Keratinocyte (primary cell): ENCODE measurements around the gene EFCAB10. TPM values are rescaled to one million over a fixed set of nuclear protein-coding genes. Genes with fewer than 3 reads are reported as not detected.

Source experiments
- DNase-seq: peaks from one replicate; pipeline ENCODE4 v3.0.0-alpha.2; 2011; ENCODE audit warnings: low read depth, missing footprints, low spot score
- FAIRE-seq: peaks from 2 replicates; lab custom pipeline; 2011; peaks lifted over from hg19 to GRCh38; lab: Jason Lieb, UNC
- H2AFZ ChIP-seq: 2 replicates; pipeline ENCODE4 v1.6.0; 2012; ENCODE audit warnings: low read length, control low read depth, inconsistent platforms; ENCODE audit not compliant: control insufficient read depth
- H3K27ac ChIP-seq: 2 replicates; pipeline ENCODE4 v1.5.1; 2011; ENCODE audit warnings: low read length; ENCODE audit not compliant: control insufficient read depth, insufficient read depth
- H3K27me3 ChIP-seq: 3 replicates; pipeline ENCODE4 v1.6.0; 2011; ENCODE audit warnings: low read length; ENCODE audit not compliant: control insufficient read depth, insufficient read depth; ENCODE audit errors: extremely low read depth
- H3K36me3 ChIP-seq, 2 experiments: 2 replicates in 1 of 2; 3 replicates in 1 of 2; pipeline ENCODE4 v1.5.1; 2011; ENCODE audit warnings: low read length in 2 of 2, mild to moderate bottlenecking in 1 of 2; ENCODE audit not compliant: control insufficient read depth in 2 of 2, insufficient read depth in 2 of 2; ENCODE audit errors: extremely low read depth in 1 of 2
- H3K4me1 ChIP-seq: 3 replicates; pipeline ENCODE4 v1.5.1; 2011; ENCODE audit warnings: low read length; ENCODE audit not compliant: control insufficient read depth, insufficient read depth; ENCODE audit errors: extremely low read depth
- H3K4me2 ChIP-seq: 3 replicates; pipeline ENCODE4 v1.6.0; 2011; ENCODE audit warnings: low read depth, low read length; ENCODE audit not compliant: control insufficient read depth, insufficient read depth; ENCODE audit errors: extremely low read depth
- H3K4me3 ChIP-seq, 3 experiments: fragments of 200-600 bp in 1 of 3; sonication (generic) in 1 of 3; 2 replicates in 2 of 3; 3 replicates in 1 of 3; pipeline ENCODE4 v1.5.1; 2011 to 2016; ENCODE audit warnings: low read length in 3 of 3, mild to moderate bottlenecking in 3 of 3, control low read depth in 2 of 3, inconsistent platforms in 1 of 3, low read depth in 1 of 3, mixed read lengths in 1 of 3, mixed run types in 1 of 3, moderate library complexity in 1 of 3; ENCODE audit not compliant: control insufficient read depth in 2 of 3, insufficient read depth in 2 of 3; ENCODE audit errors: extremely low read depth in 1 of 3
- H3K79me2 ChIP-seq: 2 replicates; pipeline ENCODE4 v1.6.0; 2012; ENCODE audit warnings: low read length; ENCODE audit not compliant: control insufficient read depth, insufficient read depth
- H3K9ac ChIP-seq: 3 replicates; pipeline ENCODE4 v1.6.0; 2011; ENCODE audit warnings: low read length; ENCODE audit not compliant: control insufficient read depth, insufficient read depth; ENCODE audit errors: extremely low read depth
- H3K9me1 ChIP-seq: 3 replicates; pipeline ENCODE4 v1.6.0; 2011; ENCODE audit warnings: low read length; ENCODE audit not compliant: control insufficient read depth, insufficient read depth; ENCODE audit errors: extremely low read depth
- H3K9me3 ChIP-seq: 2 replicates; pipeline ENCODE4 v1.5.1; 2012; ENCODE audit warnings: low read depth, low read length; ENCODE audit not compliant: control insufficient read depth
- H4K20me1 ChIP-seq: 3 replicates; pipeline ENCODE4 v1.6.0; 2011; ENCODE audit warnings: low read length; ENCODE audit not compliant: control insufficient read depth, insufficient read depth; ENCODE audit errors: extremely low read depth
- EZH2 ChIP-seq: IDR thresholded peaks from one replicate; pipeline ENCODE4 v1.6.1; 2012; ENCODE audit warnings: inconsistent platforms, mild to moderate bottlenecking, low read length, moderate library complexity
- dilution Hi-C: fragments of 300-500 bp; cut with MboI; formaldehyde crosslinking; loops from one replicate; pipeline ENCODE4 v1.7.0; 2020; ENCODE audit warnings: low sequenced_read_pairs; ENCODE audit not compliant: extremely low pct_ligation_motif_present
- polyA plus RNA-seq, 5 experiments: library from polyadenylated mRNA; depleted of rRNA in 3 of 5; stranded (reverse) in 3 of 5; stranded (forward) in 1 of 5; unstranded in 1 of 5; fragments of >200 nt; gene quantifications; 1 replicate in 1 of 5; 2 replicates in 3 of 5; 3 replicates in 1 of 5; pipeline versions ENCODE4 v1.2.1 to v1.2.3, GENCODE V29; 2011 to 2012; ENCODE audit warnings: missing spikeins in 2 of 5, low read depth in 1 of 5, low replicate concordance in 1 of 5
- TF ChIP-seq, protein P1 (sequence below), 3 experiments: IDR thresholded peaks in 1 of 3; conservative IDR thresholded peaks in 1 of 3; optimal IDR thresholded peaks in 1 of 3; 2 replicates in 2 of 3; 3 replicates in 1 of 3; pipeline versions ENCODE3 to v1.5.1; 2011; ENCODE audit warnings: low read length in 3 of 3, mild to moderate bottlenecking in 3 of 3, moderate library complexity in 2 of 3, control low read depth in 1 of 3, inconsistent platforms in 1 of 3; ENCODE audit not compliant: insufficient read depth in 2 of 3; ENCODE audit errors: extremely low read depth in 1 of 3

EFCAB10 gene
- polyA plus RNA-seq, 1 donor (not counting 4 experiments of a cell fraction or from before 2014, with no cell fraction given), result not detected

GRCh38 chr7:105591522-105591921, 10.2 kb upstream of the EFCAB10 start:
- Histone ChIP-seq H3K79me2 (no peaks in the 10 kb centered on the region), H3K4me2 (no peak overlapping the region), H4K20me1 (no peaks in the 10 kb centered on the region), H3K27ac (no peak overlapping the region), H3K9ac (no peak overlapping the region), H3K9me3 (no peaks in the 10 kb centered on the region), H3K9me1 (no peaks in the 10 kb centered on the region), H3K4me3 (no peak overlapping the region), H3K4me1 (no peaks in the 10 kb centered on the region), H3K27me3 (no peaks in the 10 kb centered on the region), H3K36me3 (no peaks in the 10 kb centered on the region), H2AFZ (no peak overlapping the region)
- dilution Hi-C loops, result no loop called here
- DNase-seq (no peak), FAIRE-seq (no peak)
- TF ChIP-seq, protein P1, sequence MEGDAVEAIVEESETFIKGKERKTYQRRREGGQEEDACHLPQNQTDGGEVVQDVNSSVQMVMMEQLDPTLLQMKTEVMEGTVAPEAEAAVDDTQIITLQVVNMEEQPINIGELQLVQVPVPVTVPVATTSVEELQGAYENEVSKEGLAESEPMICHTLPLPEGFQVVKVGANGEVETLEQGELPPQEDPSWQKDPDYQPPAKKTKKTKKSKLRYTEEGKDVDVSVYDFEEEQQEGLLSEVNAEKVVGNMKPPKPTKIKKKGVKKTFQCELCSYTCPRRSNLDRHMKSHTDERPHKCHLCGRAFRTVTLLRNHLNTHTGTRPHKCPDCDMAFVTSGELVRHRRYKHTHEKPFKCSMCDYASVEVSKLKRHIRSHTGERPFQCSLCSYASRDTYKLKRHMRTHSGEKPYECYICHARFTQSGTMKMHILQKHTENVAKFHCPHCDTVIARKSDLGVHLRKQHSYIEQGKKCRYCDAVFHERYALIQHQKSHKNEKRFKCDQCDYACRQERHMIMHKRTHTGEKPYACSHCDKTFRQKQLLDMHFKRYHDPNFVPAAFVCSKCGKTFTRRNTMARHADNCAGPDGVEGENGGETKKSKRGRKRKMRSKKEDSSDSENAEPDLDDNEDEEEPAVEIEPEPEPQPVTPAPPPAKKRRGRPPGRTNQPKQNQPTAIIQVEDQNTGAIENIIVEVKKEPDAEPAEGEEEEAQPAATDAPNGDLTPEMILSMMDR (optimal IDR thresholded peaks at IDR 0.05 in 1 of 3, IDR thresholded peaks at IDR 0.05 in 1 of 3, conservative IDR thresholded peaks at IDR 0.05 in 1 of 3; ENCODE audit: extremely low read depth in 1 of 3, insufficient read depth in 2 of 3, low read length in 3 of 3), result no peak
- no peak for TF ChIP-seq EZH2

DNA sequence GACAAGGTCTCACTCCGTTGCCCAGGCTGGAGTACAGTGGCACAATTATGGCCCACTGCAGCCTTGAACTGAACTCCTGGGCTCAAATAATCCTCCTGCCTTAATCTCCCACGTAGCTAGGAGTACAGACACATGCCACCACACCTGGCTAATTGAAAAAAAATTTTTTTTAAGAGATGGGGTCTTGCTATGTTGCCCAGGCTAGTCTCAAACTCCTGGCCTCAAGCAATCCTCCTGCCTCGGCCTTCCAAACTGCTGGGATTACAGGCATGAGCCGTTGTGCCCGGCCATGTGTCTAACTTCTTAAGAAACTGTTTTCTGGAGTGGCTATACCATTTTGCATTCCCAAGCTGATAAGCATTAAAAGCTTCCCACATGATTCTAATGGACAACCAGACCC, 9.5 kb upstream of the EFCAB10 start:
- Histone ChIP-seq H3K27me3 (no peaks in the 10 kb centered on the region), H2AFZ (no peak overlapping the region), H3K4me3 (no peak overlapping the region), H3K27ac (no peak overlapping the region), H4K20me1 (no peaks in the 10 kb centered on the region), H3K9me3 (no peaks in the 10 kb centered on the region), H3K79me2 (no peaks in the 10 kb centered on the region), H3K4me1 (no peaks in the 10 kb centered on the region), H3K9ac (no peak overlapping the region), H3K9me1 (no peaks in the 10 kb centered on the region), H3K36me3 (no peaks in the 10 kb centered on the region), H3K4me2 (no peak overlapping the region)
- no peak for FAIRE-seq
- dilution Hi-C loops, result no loop called here
- TF ChIP-seq, protein P1 (optimal IDR thresholded peaks at IDR 0.05 in 1 of 3, IDR thresholded peaks at IDR 0.05 in 1 of 3, conservative IDR thresholded peaks at IDR 0.05 in 1 of 3; ENCODE audit: extremely low read depth in 1 of 3, insufficient read depth in 2 of 3, low read length in 3 of 3), result no peak
- TF ChIP-seq EZH2, result no peak
- DNase-seq, result no peak
